Measurements from ENCODE around the gene SH3BP5L.
A peak's percentile ranks its signal among the peaks of the same experiment; 100 is the strongest.

SH3BP5L gene

DNA sequence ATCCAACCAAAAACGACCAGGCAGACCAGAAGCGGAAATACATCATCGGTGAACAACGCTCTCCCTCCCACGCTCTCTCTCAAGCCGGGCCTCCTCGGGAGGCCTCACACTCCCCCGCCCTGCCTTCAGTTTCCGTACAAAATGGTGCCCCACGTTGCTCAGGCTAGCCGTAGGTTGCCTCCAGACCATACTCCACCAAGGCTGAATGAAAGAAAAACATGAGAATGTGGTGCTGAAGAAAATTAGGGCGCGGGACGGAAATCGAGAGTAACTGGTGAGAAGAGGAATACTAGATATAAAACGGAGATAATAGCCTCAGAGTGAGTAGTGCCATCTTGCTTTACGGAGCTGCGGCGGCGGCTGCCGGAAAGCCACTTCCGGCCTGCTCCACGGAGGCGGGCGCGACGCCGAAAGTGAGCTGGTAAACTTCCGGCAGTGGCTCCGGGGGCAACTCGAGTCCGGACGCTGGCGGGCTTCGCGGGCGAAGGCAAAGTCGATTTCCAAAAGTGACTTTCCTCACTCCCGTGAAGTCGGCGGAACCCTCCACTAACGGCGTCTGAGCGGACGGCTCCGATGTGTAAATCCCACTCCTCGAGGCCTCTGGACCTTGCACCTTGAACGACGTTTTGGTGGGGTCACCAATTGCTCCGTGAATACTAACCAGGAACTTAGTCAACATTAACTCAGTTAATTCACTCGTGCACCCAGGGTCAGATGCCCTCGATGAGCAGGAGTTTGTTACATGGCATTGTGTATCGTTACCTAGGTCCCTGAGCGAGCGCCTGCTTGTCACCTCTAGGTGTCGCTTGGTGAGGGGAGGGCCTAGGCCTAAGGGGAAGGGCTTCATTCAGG is at the start of gene SH3BP5L:
Gene SH3BP5L, minus strand, starts transcription at position 7 of the 852 bp plus-strand sequence. CDS start 980 bp downstream, outside the sequence.
- H3K4me3 ChIP-seq, result peak within 1 kb of the TSS; percentile 85 to 97
- intact Hi-C loops (cut with DNase I; ENCODE audit: low total_unique reads), result no loop called here
- H3K9me3 ChIP-seq, result no peaks in the 10 kb centered on the region
- H3K27me3 ChIP-seq, result no peaks in the 10 kb centered on the region
- peak; percentile 93 to 96 for DNase-seq
- peaks cover 0 to 52% (median 42%) of the 10 kb centered on the region in 4 donors for H3K4me1 ChIP-seq
- TF ChIP-seq CTCF (IDR thresholded peaks at IDR 0.05), result peak; percentile 50 to 57
- H3K36me3 ChIP-seq, result peaks cover 0 to 15% (median 0%) of the 10 kb centered on the region in 3 donors
- H3K27ac ChIP-seq, result peak within 1 kb of the TSS; percentile 83 to 91

DNA sequence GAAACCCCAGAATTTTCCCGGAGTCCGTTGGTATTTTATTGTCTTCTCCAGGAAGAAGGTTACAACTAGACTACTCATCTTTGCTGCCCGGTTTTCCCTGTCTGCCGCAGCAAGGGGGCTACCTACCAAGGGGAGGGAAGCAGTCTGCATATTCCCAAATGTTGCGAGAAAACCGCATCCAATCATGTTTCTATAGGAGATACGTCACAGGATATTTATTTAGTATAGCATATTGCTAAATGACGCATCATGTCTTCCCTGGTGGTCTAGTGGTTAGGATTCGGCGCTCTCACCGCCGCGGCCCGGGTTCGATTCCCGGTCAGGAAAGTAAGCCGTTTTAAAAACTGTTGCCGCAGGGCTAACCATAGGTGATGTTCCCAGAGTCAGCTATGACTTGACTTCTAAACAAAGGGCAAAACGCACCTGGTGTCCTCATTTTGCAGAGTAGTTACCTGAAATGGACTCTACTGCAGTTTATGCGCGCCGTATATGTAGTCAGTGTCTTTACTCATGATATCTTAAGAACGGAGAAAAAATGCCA is 48.3 kb upstream of the SH3BP5L start:
- TF ChIP-seq CTCF (IDR thresholded peaks at IDR 0.05), result no peak
- Histone ChIP-seq H3K9me3 (no peaks in the 10 kb centered on the region), H3K4me1 (peaks cover 0 to 8% (median 0%) of the 10 kb centered on the region in 4 donors), H3K27ac (peak overlapping the region; percentile 92 to 94), H3K27me3 (no peaks in the 10 kb centered on the region), H3K4me3 (peak overlapping the region; percentile 60 to 63), H3K36me3 (no peaks in the 10 kb centered on the region)
- intact Hi-C loops (cut with DNase I; ENCODE audit: low total_unique reads), result no loop called here
- peak; percentile 62 to 86 for DNase-seq

DNA sequence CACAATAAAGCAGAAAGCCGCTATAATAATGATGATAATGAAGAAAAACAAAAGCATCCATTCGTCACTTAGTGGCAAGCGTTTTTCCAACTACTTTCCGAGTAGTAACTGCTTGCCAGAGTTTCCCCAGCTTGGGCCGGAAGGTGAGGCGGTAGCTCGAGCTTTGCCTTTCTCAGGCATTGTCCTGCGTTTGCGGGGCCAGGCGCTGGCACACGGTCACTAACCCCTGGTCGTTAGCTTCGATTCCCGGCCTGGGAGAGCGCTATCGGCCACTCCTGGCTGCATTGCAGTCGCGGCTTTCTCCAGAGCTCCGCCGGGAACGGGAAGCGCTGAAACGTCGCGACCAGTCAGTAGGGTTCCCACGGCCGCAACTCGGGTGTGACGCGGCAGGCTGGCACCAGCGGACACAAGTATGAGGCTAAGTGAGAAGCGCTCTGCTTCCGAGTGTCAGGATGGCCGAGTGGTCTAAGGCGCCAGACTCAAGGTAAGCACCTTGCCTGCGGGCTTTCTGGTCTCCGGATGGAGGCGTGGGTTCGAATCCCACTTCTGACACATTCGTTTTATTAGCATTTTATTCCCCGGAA is 47.8 kb upstream of the SH3BP5L start:
- Histone ChIP-seq H3K4me3 (peak overlapping the region; percentile 60 to 63), H3K36me3 (no peaks in the 10 kb centered on the region), H3K27ac (peak overlapping the region; percentile 92 to 94), H3K9me3 (no peaks in the 10 kb centered on the region), H3K27me3 (no peaks in the 10 kb centered on the region), H3K4me1 (peaks cover 0 to 8% (median 0%) of the 10 kb centered on the region in 4 donors)
- no peak for TF ChIP-seq CTCF (IDR thresholded peaks at IDR 0.05)
- DNase-seq, result peak; percentile 94 to 97
- intact Hi-C loops (cut with DNase I; ENCODE audit: low total_unique reads), result no loop called here

DNA sequence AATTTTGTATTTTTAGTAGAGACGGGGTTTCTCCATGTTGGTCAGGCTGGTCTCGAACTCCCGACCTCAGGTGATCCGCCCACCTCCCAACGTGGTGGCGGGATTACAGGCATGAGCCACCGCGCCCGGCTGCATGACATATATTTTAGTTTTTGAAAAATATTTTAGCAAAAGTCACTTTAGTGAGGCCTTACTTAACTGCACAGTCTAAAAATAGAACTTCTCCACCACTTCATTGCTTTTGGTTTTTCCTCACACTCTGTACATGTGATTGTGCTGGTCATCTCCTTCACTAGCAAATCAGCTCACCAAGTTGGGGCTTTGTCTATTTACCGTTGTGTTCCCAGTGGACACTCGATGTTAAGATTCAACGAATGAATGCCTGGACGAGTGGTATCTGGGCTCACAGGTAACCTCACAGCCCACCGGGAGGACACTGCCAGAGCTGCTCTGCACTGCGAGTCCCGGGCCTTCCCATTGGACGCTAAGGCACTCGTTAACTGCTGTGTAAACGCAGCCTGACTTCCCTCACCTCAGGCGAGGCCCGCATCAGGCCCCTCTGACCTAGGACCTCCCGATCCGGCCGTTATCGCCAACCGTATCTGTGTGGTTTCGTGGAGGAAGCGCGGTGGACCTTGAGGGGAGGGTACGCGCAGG is 47.2 kb upstream of the SH3BP5L start:
- no peaks in the 10 kb centered on the region for H3K27me3 ChIP-seq
- peaks cover 0 to 8% (median 0%) of the 10 kb centered on the region in 4 donors for H3K4me1 ChIP-seq
- H3K27ac ChIP-seq, result peak overlapping the region; percentile 92 to 94
- H3K4me3 ChIP-seq, result peak overlapping the region; percentile 60 to 63
- H3K36me3 ChIP-seq, result no peaks in the 10 kb centered on the region
- no peak for TF ChIP-seq CTCF (IDR thresholded peaks at IDR 0.05)
- intact Hi-C loops (cut with DNase I; ENCODE audit: low total_unique reads), result no loop called here
- DNase-seq, result peak; percentile 48 to 79
- H3K9me3 ChIP-seq, result no peaks in the 10 kb centered on the region

- intact Hi-C loops (cut with DNase I; ENCODE audit: low total_unique reads), result no loop called here
- TF ChIP-seq CTCF (IDR thresholded peaks at IDR 0.05), result no peak
- Histone ChIP-seq H3K9me3 (no peaks in the 10 kb centered on the region), H3K4me1 (peaks cover 0 to 8% (median 0%) of the 10 kb centered on the region in 4 donors), H3K27me3 (no peaks in the 10 kb centered on the region), H3K4me3 (peak overlapping the region; percentile 60 to 63), H3K27ac (peak overlapping the region; percentile 92 to 94), H3K36me3 (no peaks in the 10 kb centered on the region)
- no peak for DNase-seq
Measured at GRCh38 chr1:248871837-248872401, 46.2 kb upstream of the SH3BP5L start.

Measured in tibial artery (tissue), 4 donors.